Activated naive CD8-positive, alpha-beta T cell treated with anti-CD3 and anti-CD28 coated beads for 36 hours (primary cell): ENCODE results near the gene ZDHHC9. TPM values are rescaled to one million over a fixed set of nuclear protein-coding genes. Genes with fewer than 3 reads are reported as not detected.

ENCODE experiments used
- DNase-seq: peaks from one replicate; pipeline ENCODE4 v3.0.0; 2021
- H3K27ac Mint-ChIP-seq: one replicate; pipeline ENCODE4 v1.8.0; 2022; ENCODE audit warnings: mild to moderate bottlenecking, moderate library complexity, mixed read lengths
- H3K27me3 Mint-ChIP-seq: one replicate; pipeline ENCODE4 v1.8.0; 2022; ENCODE audit warnings: mild to moderate bottlenecking, mixed read lengths
- H3K36me3 Mint-ChIP-seq: one replicate; pipeline ENCODE4 v1.8.0; 2021; ENCODE audit warnings: mild to moderate bottlenecking, mixed read lengths
- H3K4me1 Mint-ChIP-seq: one replicate; pipeline ENCODE4 v1.8.0; 2021; ENCODE audit warnings: mixed read lengths
- H3K4me3 Mint-ChIP-seq: one replicate; pipeline ENCODE4 v1.8.0; 2022; ENCODE audit warnings: mild to moderate bottlenecking, moderate library complexity, mixed read lengths
- H3K9me3 Mint-ChIP-seq: one replicate; pipeline ENCODE4 v1.8.0; 2022; ENCODE audit warnings: mixed read lengths
- total RNA-seq, 2 experiments: library from RNA; stranded (reverse); gene quantifications; one replicate each; pipeline ENCODE4 v1.2.3, GENCODE V29; 2021

Gene ZDHHC9
- total RNA-seq, 2 experiments from 2014 or later: 10.9 to 12.8 TPM

DNA sequence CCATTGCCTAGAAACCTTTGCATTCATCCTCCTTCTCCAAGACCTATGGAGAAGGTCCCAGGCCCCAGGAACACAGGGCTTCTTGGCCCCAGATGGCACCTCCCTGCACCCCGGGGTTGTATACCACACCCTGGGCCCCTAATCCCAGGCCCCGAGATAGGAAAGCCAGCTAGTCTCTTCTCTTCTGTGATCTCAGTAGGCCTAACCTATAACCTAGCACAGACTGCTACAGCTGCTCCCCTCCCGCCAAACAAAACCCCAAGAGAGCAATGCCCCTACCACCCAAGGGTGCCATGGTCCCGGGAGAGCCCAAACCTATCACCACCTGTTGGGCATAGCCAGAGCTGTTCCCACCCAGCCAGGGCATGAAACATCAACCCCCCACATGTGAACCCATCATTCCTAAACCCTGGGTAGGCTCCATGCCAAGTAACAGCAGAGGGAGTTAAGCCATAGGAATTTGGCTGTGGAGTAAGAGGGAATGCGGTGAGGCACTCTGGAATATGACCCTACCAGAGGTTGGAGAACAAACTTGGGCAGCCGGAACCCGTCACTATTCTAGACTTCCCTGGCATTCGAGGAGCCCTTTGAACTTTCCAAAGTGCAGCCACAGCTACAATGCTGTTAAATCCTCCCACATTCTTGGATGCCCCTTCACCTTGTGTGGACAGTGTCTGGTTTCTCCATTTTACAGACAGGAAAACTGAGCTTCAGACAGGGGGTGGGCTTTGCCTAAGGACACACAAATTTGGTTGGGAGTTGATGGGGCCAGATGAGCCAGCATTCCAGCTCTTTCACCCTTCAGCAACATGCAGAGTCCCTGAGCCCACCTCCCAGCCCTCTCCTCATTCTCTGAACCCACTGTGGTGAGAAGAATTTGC is 74.9 kb downstream of the ZDHHC9 start:
- Mint-ChIP-seq H3K9me3 (no peaks in the 10 kb centered on the region), H3K27me3 (no peaks in the 10 kb centered on the region), H3K4me1 (peaks cover 39% of the 10 kb centered on the region), H3K36me3 (peaks cover 2% of the 10 kb centered on the region), H3K27ac (peak overlapping the region; percentile 85), H3K4me3 (peak overlapping the region; percentile 58)
- DNase-seq: no peak

DNA sequence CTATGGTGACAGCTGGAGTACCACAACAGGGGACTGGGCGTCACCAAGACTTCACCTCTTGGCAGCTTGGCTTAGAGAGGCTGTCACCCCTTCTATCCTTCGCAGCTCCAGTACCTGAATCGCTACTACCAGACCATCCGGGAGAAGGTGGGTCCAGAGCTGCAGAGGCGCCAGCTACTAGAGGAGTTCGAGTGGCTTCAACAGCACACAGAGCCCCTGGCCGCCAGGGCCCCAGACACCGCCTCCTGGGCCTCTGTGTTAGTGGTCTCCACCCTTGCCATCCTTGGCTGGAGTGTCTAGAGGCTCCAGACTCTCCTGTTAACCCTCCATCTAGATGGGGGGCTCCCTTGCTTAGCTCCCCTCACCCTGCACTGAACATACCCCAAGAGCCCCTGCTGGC is 75.5 kb downstream of the ZDHHC9 start:
- DNase-seq: no peak
- no peak overlapping the region for H3K27ac Mint-ChIP-seq
- peaks cover 2% of the 10 kb centered on the region for H3K36me3 Mint-ChIP-seq
- no peaks in the 10 kb centered on the region for H3K9me3 Mint-ChIP-seq
- peaks cover 36% of the 10 kb centered on the region for H3K4me1 Mint-ChIP-seq
- H3K4me3 Mint-ChIP-seq: no peak overlapping the region
- H3K27me3 Mint-ChIP-seq: no peaks in the 10 kb centered on the region

- H3K36me3 Mint-ChIP-seq: no peaks in the 10 kb centered on the region
- H3K27me3 Mint-ChIP-seq: no peaks in the 10 kb centered on the region
- H3K9me3 Mint-ChIP-seq: no peaks in the 10 kb centered on the region
- no peak overlapping the region for H3K4me3 Mint-ChIP-seq
- no peak for DNase-seq
- H3K4me1 Mint-ChIP-seq: peaks cover 31% of the 10 kb centered on the region
- no peak overlapping the region for H3K27ac Mint-ChIP-seq
Observed at GRCh38 chrX:129763666-129764065, 80.0 kb downstream of the ZDHHC9 start.

- H3K36me3 Mint-ChIP-seq: no peaks in the 10 kb centered on the region
- H3K27me3 Mint-ChIP-seq: no peaks in the 10 kb centered on the region
- H3K4me1 Mint-ChIP-seq: peaks cover 31% of the 10 kb centered on the region
- H3K9me3 Mint-ChIP-seq: no peaks in the 10 kb centered on the region
- no peak for DNase-seq
- H3K27ac Mint-ChIP-seq: no peak overlapping the region
- no peak overlapping the region for H3K4me3 Mint-ChIP-seq
Observed at GRCh38 chrX:129762448-129762847, 81.2 kb downstream of the ZDHHC9 start.

GRCh38 chrX:129761596-129761995 is 82.1 kb downstream of the ZDHHC9 start:
- H3K4me1 Mint-ChIP-seq: peaks cover 30% of the 10 kb centered on the region
- no peaks in the 10 kb centered on the region for H3K36me3 Mint-ChIP-seq
- H3K4me3 Mint-ChIP-seq: no peak overlapping the region
- H3K27ac Mint-ChIP-seq: no peak overlapping the region
- no peak for DNase-seq
- H3K27me3 Mint-ChIP-seq: no peaks in the 10 kb centered on the region
- no peaks in the 10 kb centered on the region for H3K9me3 Mint-ChIP-seq

GRCh38 chrX:129760981-129761380 is 82.7 kb downstream of the ZDHHC9 start:
- Mint-ChIP-seq H3K9me3 (no peaks in the 10 kb centered on the region), H3K4me1 (peaks cover 35% of the 10 kb centered on the region), H3K36me3 (no peaks in the 10 kb centered on the region), H3K4me3 (no peak overlapping the region), H3K27me3 (no peaks in the 10 kb centered on the region), H3K27ac (no peak overlapping the region)
- no peak for DNase-seq

- Mint-ChIP-seq H3K36me3 (no peaks in the 10 kb centered on the region), H3K27ac (peak overlapping the region; percentile 74), H3K9me3 (no peaks in the 10 kb centered on the region), H3K27me3 (no peaks in the 10 kb centered on the region), H3K4me3 (no peak overlapping the region), H3K4me1 (peaks cover 37% of the 10 kb centered on the region)
- no peak for DNase-seq
Observed at GRCh38 chrX:129760155-129760554, 83.5 kb downstream of the ZDHHC9 start.

- DNase-seq: peak; percentile 42
- no peaks in the 10 kb centered on the region for H3K27me3 Mint-ChIP-seq
- H3K36me3 Mint-ChIP-seq: no peaks in the 10 kb centered on the region
- H3K9me3 Mint-ChIP-seq: no peaks in the 10 kb centered on the region
- H3K4me1 Mint-ChIP-seq: peaks cover 39% of the 10 kb centered on the region
- H3K27ac Mint-ChIP-seq: peak overlapping the region; percentile 74
- H3K4me3 Mint-ChIP-seq: no peak overlapping the region
Observed at GRCh38 chrX:129759576-129760061, 84.1 kb downstream of the ZDHHC9 start.

- Mint-ChIP-seq H3K4me3 (peak overlapping the region; percentile 45), H3K27me3 (no peaks in the 10 kb centered on the region), H3K9me3 (no peaks in the 10 kb centered on the region), H3K4me1 (peaks cover 40% of the 10 kb centered on the region), H3K36me3 (no peaks in the 10 kb centered on the region), H3K27ac (peak overlapping the region; percentile 58)
- no peak for DNase-seq
Observed at GRCh38 chrX:129755779-129756650, 87.7 kb downstream of the ZDHHC9 start.

DNA sequence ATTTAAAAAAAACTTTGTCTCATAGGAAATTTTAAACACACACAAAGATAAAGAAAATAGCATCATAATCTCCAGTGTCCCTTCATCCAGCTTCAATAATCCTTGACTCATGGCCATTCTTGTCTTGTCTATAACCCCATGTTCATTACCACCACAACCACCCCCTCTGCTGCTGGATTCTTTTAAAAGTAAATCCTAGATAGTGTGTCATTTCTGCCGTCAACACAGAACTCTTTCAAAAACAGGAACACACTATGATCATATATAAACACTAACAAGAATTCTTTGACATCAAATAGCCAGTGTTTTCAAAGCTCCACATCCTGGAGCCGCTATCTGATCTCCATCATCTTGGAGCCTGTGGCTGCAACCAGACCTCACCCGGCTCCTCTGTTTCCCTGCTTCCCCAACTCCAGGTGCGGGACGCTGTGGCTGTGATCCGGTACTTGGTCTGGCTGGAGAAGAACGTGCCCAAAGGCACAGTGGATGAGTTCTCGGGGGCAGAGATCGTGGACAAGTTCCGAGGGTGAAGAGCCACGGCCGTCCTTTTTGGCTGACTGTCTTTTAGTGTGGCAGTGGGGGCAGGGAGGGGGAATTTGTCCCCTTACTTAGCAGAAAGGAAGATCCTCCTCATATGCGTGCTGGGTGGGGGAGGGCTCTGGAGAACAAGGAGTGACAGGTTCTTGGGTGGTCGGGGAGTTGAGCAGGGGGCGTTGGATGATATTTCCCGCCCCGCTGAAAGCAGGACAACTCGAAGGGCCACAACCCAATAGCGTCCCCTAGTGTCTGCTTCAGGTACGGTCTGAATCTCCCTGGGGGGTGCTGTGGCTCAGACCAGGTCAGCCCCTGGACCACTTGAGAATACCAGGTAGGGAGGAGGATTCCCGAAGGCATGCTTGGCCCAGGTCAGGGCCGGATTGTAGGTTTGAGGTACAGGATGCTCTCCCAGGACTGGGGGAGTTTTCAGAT is 89.3 kb downstream of the ZDHHC9 start:
- H3K9me3 Mint-ChIP-seq: no peaks in the 10 kb centered on the region
- no peak overlapping the region for H3K27ac Mint-ChIP-seq
- no peaks in the 10 kb centered on the region for H3K27me3 Mint-ChIP-seq
- no peak for DNase-seq
- H3K4me1 Mint-ChIP-seq: peaks cover 28% of the 10 kb centered on the region
- no peak overlapping the region for H3K4me3 Mint-ChIP-seq
- H3K36me3 Mint-ChIP-seq: no peaks in the 10 kb centered on the region

Other genes starting within 250 kb of the ZDHHC9 start
- 1 to 10 TPM; 2.4 to 2.6 TPM for gene APLN, start 188.9 kb downstream of the ZDHHC9 start, total RNA-seq
- gene XPNPEP2, start 104.9 kb downstream of the ZDHHC9 start, total RNA-seq: under 1 TPM; 0.12 to 0.32 TPM
- 100 to 1,000 TPM; 121 to 123 TPM for gene SASH3, start 63.9 kb downstream of the ZDHHC9 start, total RNA-seq
- 10 to 100 TPM; 67.6 to 68.6 TPM for gene UTP14A, start 62.3 kb upstream of the ZDHHC9 start, total RNA-seq
- 1 to 10 TPM; 6.8 to 7.3 TPM for gene BCORL1, start 138.7 kb upstream of the ZDHHC9 start, total RNA-seq